Gastroesophageal sphincter (tissue), 3 donors: ENCODE results near the gene AIG1.

Source experiments
- EP300 ChIP-seq: sonication (generic); formaldehyde crosslinking; IDR thresholded peaks from one replicate; pipeline ENCODE4 v1.6.1; 2017; ENCODE audit warnings: antibody characterized with exemption, mild to moderate bottlenecking
- TF ChIP-seq, protein P1 (sequence below), 4 experiments: fragments of 200-600 bp in 2 of 4; fragments of 450-650 bp in 2 of 4; sonication (generic) in 1 of 4; IDR thresholded peaks; one replicate each; pipeline ENCODE4 v1.5.1; 2017 to 2019; ENCODE audit warnings: antibody characterized with exemption in 4 of 4, mild to moderate bottlenecking in 2 of 4, moderate library complexity in 2 of 4

DNA sequence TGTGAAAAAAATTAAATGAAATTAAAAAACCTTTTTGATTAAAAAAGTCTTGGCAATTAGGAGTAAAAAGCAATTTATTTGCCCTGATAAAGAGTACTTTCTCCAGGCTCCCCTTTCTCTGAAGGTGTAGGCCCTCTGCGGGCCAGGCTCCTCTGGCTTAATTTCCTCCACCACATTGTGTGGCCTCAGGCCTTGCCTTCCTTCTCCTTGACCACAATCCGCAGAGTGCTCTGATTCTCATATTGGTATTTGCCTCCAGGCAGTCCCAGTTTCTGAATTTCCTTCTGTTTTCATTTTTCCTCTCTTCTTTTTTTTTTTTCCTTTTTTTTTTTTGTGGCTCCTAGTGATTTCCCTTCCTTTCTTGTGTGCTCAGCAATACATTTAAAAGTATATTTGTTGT lies 96.4 kb downstream of the AIG1 start:
- TF ChIP-seq, protein P1, sequence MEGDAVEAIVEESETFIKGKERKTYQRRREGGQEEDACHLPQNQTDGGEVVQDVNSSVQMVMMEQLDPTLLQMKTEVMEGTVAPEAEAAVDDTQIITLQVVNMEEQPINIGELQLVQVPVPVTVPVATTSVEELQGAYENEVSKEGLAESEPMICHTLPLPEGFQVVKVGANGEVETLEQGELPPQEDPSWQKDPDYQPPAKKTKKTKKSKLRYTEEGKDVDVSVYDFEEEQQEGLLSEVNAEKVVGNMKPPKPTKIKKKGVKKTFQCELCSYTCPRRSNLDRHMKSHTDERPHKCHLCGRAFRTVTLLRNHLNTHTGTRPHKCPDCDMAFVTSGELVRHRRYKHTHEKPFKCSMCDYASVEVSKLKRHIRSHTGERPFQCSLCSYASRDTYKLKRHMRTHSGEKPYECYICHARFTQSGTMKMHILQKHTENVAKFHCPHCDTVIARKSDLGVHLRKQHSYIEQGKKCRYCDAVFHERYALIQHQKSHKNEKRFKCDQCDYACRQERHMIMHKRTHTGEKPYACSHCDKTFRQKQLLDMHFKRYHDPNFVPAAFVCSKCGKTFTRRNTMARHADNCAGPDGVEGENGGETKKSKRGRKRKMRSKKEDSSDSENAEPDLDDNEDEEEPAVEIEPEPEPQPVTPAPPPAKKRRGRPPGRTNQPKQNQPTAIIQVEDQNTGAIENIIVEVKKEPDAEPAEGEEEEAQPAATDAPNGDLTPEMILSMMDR (IDR thresholded peaks at IDR 0.05), result no peak
- no peak for TF ChIP-seq EP300
